GM21360 (cell line): ENCODE measurements around the gene LCE1D.

ENCODE experiments used
- ATAC-seq: cut with Tn5 transposase; IDR thresholded peaks from one replicate; pipeline ENCODE4 v1.9.1; 2021; ENCODE audit warnings: mild to moderate bottlenecking, moderate library complexity; ENCODE audit not compliant: unreplicated experiment

Gene LCE1D

GRCh38 chr1:152796421-152796820, at the start of gene LCE1D:
Gene LCE1D, plus strand, starts transcription at chr1:152796721. Its CDS starts 1,074 bp downstream, at chr1:152797795.
- no peak for ATAC-seq

- ATAC-seq, result no peak
Observed at GRCh38 chr1:152747831-152748230, 48.7 kb upstream of the LCE1D start.

- no peak for ATAC-seq
Observed at GRCh38 chr1:152752225-152752624, 44.3 kb upstream of the LCE1D start.

- ATAC-seq, result no peak
Observed at GRCh38 chr1:152753586-152753985, 42.9 kb upstream of the LCE1D start.

GRCh38 chr1:152756872-152757271, 39.6 kb upstream of the LCE1D start:
- no peak for ATAC-seq

- no peak for ATAC-seq
Observed at GRCh38 chr1:152757747-152758146, 38.8 kb upstream of the LCE1D start, which contains the start of gene KPRP. Gene KPRP, plus strand, starts transcription at chr1:152758025. Its CDS starts 1,564 bp downstream, at chr1:152759589.

GRCh38 chr1:152758636-152759035, 37.9 kb upstream of the LCE1D start:
- no peak for ATAC-seq

- ATAC-seq, result no peak
Observed at GRCh38 chr1:152759453-152760173, 36.9 kb upstream of the LCE1D start.

- no peak for ATAC-seq
Observed at GRCh38 chr1:152760551-152761190, 35.9 kb upstream of the LCE1D start.

- ATAC-seq, result no peak
Observed at GRCh38 chr1:152761609-152762213, 34.8 kb upstream of the LCE1D start.

- ATAC-seq, result no peak
Observed at GRCh38 chr1:152768847-152769533, 27.5 kb upstream of the LCE1D start.

- ATAC-seq, result no peak
Observed at GRCh38 chr1:152770411-152770810, 26.1 kb upstream of the LCE1D start.

GRCh38 chr1:152774875-152775274, 21.6 kb upstream of the LCE1D start, which contains the start of gene LCE1F:
Gene LCE1F, plus strand, starts transcription at chr1:152775140. Its CDS starts 1,232 bp downstream, at chr1:152776372.
- no peak for ATAC-seq

GRCh38 chr1:152776361-152776760, 20.2 kb upstream of the LCE1D start:
- no peak for ATAC-seq

GRCh38 chr1:152777510-152778137, 18.9 kb upstream of the LCE1D start:
- no peak for ATAC-seq

- ATAC-seq, result no peak
Observed at GRCh38 chr1:152783095-152783494, 13.4 kb upstream of the LCE1D start.

- no peak for ATAC-seq
Observed at GRCh38 chr1:152786077-152786476, 10.4 kb upstream of the LCE1D start, which contains the start of gene LCE1E. Gene LCE1E, plus strand, starts transcription at chr1:152786257. Its CDS starts 1,043 bp downstream, at chr1:152787300.

GRCh38 chr1:152795686-152796085, 835 bp upstream of the LCE1D start:
- no peak for ATAC-seq

GRCh38 chr1:152801333-152801732, 4.8 kb downstream of the LCE1D start:
- ATAC-seq, result no peak

- ATAC-seq, result no peak
Observed at GRCh38 chr1:152806576-152806975, 10.1 kb downstream of the LCE1D start, which contains the start of gene LCE1C. Gene LCE1C, minus strand, starts transcription at chr1:152806651. Its CDS starts 1,173 bp downstream, at chr1:152805478.

- ATAC-seq, result no peak
Observed at GRCh38 chr1:152811050-152811449, 14.5 kb downstream of the LCE1D start.
